ENCODE measurements around the gene THADA. TPM values are rescaled to one million over a fixed set of nuclear protein-coding genes. Genes with fewer than 3 reads are reported as not detected.

Gene THADA
- total RNA-seq, 1 donor from 2014 or later: 33.8 TPM

GRCh38 chr2:43522177-43522576 is 73.7 kb downstream of the THADA start:
- Mint-ChIP-seq H3K4me1 (no peaks in the 10 kb centered on the region), H3K36me3 (ENCODE audit: low read depth) (peaks cover 16% of the 10 kb centered on the region), H3K4me3 (no peak overlapping the region), H3K27me3 (ENCODE audit: low read depth) (no peaks in the 10 kb centered on the region), H3K27ac (ENCODE audit: unreplicated experiment) (no peak overlapping the region), H3K9me3 (no peaks in the 10 kb centered on the region)
- TF ChIP-seq, protein P1, sequence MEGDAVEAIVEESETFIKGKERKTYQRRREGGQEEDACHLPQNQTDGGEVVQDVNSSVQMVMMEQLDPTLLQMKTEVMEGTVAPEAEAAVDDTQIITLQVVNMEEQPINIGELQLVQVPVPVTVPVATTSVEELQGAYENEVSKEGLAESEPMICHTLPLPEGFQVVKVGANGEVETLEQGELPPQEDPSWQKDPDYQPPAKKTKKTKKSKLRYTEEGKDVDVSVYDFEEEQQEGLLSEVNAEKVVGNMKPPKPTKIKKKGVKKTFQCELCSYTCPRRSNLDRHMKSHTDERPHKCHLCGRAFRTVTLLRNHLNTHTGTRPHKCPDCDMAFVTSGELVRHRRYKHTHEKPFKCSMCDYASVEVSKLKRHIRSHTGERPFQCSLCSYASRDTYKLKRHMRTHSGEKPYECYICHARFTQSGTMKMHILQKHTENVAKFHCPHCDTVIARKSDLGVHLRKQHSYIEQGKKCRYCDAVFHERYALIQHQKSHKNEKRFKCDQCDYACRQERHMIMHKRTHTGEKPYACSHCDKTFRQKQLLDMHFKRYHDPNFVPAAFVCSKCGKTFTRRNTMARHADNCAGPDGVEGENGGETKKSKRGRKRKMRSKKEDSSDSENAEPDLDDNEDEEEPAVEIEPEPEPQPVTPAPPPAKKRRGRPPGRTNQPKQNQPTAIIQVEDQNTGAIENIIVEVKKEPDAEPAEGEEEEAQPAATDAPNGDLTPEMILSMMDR (conservative IDR thresholded peaks at IDR 0.05): no peak
- DNase-seq (ENCODE audit: low read depth, low spot score): no peak

GRCh38 chr2:43521568-43521967 is 74.3 kb downstream of the THADA start:
- Mint-ChIP-seq H3K4me3 (no peak overlapping the region), H3K27me3 (ENCODE audit: low read depth) (no peaks in the 10 kb centered on the region), H3K4me1 (no peaks in the 10 kb centered on the region), H3K27ac (ENCODE audit: unreplicated experiment) (no peak overlapping the region), H3K9me3 (no peaks in the 10 kb centered on the region), H3K36me3 (ENCODE audit: low read depth) (peaks cover 15% of the 10 kb centered on the region)
- TF ChIP-seq, protein P1 (conservative IDR thresholded peaks at IDR 0.05): no peak
- DNase-seq (ENCODE audit: low read depth, low spot score): no peak

DNA sequence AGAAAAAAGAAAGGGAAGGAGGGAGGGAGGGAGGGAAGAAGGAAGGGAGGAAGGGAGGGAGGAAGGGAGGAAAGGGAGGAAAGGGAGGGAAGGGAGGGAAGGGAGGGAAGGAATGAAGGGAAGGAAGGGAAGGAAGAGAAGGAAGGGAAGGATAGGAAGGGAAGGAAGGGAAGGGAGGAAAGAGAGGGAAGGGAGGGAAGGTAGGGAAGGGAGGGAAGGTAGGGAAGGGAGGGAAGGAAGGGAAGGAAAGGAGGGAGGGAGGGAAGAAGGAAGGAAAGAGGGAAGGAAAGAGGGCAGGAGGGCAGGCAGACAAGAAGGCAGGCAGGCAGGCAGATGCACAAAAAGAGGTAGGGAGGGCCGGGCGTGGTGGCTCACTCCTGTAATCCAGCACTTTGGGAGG is 74.9 kb downstream of the THADA start:
- Mint-ChIP-seq H3K4me3 (no peak overlapping the region), H3K9me3 (no peaks in the 10 kb centered on the region), H3K4me1 (no peaks in the 10 kb centered on the region), H3K27ac (ENCODE audit: unreplicated experiment) (no peak overlapping the region), H3K36me3 (ENCODE audit: low read depth) (peaks cover 10% of the 10 kb centered on the region), H3K27me3 (ENCODE audit: low read depth) (no peaks in the 10 kb centered on the region)
- TF ChIP-seq, protein P1 (conservative IDR thresholded peaks at IDR 0.05): no peak
- DNase-seq (ENCODE audit: low read depth, low spot score): no peak

DNA sequence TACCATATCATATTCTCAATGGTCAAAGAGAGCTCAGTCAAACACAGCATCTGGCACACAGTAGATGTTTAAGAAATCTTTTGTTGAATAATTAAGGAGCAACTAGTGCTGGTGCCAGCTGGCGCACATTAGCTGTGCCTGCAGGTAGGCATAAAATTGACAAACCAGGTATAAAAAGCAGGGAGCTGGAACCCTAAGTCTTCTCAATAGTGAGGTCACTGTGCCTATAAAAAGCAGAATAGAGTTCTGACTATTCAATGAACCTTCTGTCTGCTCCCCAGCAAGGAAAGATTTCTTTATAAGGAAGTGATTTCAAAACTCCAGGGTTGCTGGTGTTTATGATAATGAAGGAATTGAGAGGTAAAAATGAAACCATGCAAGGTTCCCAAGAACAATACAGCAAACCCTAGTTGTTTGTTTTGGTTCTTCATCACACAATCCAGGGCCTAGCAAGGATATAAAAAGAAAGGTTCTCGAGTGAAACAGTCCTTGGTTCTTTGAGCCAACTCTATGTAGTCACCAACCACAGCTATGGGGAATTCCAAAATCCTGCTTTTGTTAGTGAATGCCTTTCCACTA is 76.1 kb downstream of the THADA start:
- Mint-ChIP-seq H3K4me1 (no peaks in the 10 kb centered on the region), H3K9me3 (no peaks in the 10 kb centered on the region), H3K27me3 (ENCODE audit: low read depth) (no peaks in the 10 kb centered on the region), H3K27ac (ENCODE audit: unreplicated experiment) (no peak overlapping the region), H3K4me3 (no peak overlapping the region), H3K36me3 (ENCODE audit: low read depth) (peaks cover 3% of the 10 kb centered on the region)
- TF ChIP-seq, protein P1 (conservative IDR thresholded peaks at IDR 0.05): no peak
- no peak for DNase-seq (ENCODE audit: low read depth, low spot score)

- no peaks in the 10 kb centered on the region for H3K27me3 Mint-ChIP-seq (ENCODE audit: low read depth)
- no peaks in the 10 kb centered on the region for H3K9me3 Mint-ChIP-seq
- no peak overlapping the region for H3K4me3 Mint-ChIP-seq
- DNase-seq (ENCODE audit: low read depth, low spot score): no peak
- no peak overlapping the region for H3K27ac Mint-ChIP-seq (ENCODE audit: unreplicated experiment)
- H3K36me3 Mint-ChIP-seq (ENCODE audit: low read depth): no peaks in the 10 kb centered on the region
- H3K4me1 Mint-ChIP-seq: no peaks in the 10 kb centered on the region
- TF ChIP-seq, protein P1 (conservative IDR thresholded peaks at IDR 0.05): no peak
Observed at GRCh38 chr2:43518718-43519117, 77.1 kb downstream of the THADA start.
